Mononuclear cell (primary cell): ENCODE data around the gene CDH19. TPM values are rescaled to one million over a fixed set of nuclear protein-coding genes. Genes with fewer than 3 reads are reported as not detected.

Experiments
- H3K27me3 ChIP-seq: 2 replicates; pipeline ENCODE4 v1.6.0; 2011; ENCODE audit warnings: low read length, control low read depth; ENCODE audit not compliant: insufficient read depth
- H3K4me1 ChIP-seq: 2 replicates; pipeline ENCODE4 v1.5.1; 2011; ENCODE audit warnings: mild to moderate bottlenecking, low read length, control low read depth; ENCODE audit not compliant: insufficient read depth
- H3K4me3 ChIP-seq: 2 replicates; pipeline ENCODE4 v1.5.1; 2011; ENCODE audit warnings: mild to moderate bottlenecking, low read length, moderate library complexity
- H3K9me3 ChIP-seq: 2 replicates; pipeline ENCODE4 v1.5.1; 2011; ENCODE audit warnings: low read depth, mild to moderate bottlenecking, control low read depth, low read length
- total RNA-seq: library from RNA; depleted of rRNA; stranded (reverse); fragments of >200 nt; gene quantifications from one replicate; pipeline ENCODE4 v1.2.3, GENCODE V29; 2012

CDH19 gene
- total RNA-seq, result not detected

DNA sequence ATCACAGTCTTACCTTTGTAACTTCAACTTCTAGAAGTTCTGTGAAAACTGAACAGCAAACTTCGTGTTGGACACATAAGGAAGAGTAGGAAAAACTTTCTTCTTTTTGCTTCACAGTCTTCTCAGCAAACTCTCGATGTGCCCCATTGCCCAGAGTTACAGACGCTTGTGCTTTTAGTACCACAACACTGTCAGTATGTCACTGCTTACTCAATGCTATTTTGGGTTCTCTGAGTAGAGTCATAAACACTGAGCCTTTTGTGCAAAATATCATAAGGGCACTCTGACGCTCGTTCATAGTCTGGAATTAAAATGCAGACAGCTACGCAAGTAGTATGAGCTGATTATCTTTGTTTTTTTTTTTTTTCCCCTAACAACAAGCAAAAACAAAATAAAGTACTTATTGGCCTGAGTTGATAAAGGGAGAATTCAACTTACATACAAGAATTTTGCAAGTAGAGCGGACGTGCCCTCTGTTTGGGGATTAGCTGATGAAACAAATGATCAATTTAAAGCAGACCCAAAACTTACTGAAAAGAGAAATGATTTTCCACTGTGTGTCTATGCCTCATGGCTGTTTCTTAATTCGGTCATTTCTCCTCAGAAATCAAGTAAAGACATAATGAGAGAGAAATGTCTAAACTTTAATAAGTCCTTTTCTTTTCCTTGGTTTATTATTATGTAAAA is at the start of gene CDH19:
Gene CDH19, minus strand, starts transcription at position 150 of the 687 bp plus-strand sequence. CDS start 31,886 bp downstream, outside the sequence.
- H3K9me3 ChIP-seq, result no peaks in the 10 kb centered on the region

DNA sequence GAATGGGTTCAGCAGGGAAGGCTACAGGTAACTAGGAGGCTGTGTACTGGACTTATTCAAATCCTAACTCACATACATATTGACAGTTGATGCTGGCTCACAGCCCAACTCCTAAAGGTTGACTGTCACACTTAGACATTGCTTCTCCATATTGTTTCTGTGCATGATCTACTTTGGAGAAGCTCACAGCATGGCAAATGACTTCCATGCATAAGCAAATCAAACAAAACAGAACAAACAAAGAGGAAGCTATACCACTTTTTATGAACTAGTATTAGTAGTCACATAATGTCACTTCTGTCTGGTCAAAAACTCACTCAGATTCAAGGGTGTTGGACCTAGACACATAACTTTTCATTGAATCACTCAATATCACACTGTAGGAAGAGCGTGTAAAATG is 43.8 kb upstream of the CDH19 start:
- Histone ChIP-seq H3K27me3 (no peaks in the 10 kb centered on the region), H3K9me3 (no peaks in the 10 kb centered on the region), H3K4me3 (no peak overlapping the region), H3K4me1 (no peaks in the 10 kb centered on the region)

More for the DNA sequence above, at the start of gene CDH19:
- Histone ChIP-seq H3K27me3 (no peaks in the 10 kb centered on the region), H3K4me3 (no peak within 1 kb of the TSS), H3K4me1 (no peaks in the 10 kb centered on the region)

DNA sequence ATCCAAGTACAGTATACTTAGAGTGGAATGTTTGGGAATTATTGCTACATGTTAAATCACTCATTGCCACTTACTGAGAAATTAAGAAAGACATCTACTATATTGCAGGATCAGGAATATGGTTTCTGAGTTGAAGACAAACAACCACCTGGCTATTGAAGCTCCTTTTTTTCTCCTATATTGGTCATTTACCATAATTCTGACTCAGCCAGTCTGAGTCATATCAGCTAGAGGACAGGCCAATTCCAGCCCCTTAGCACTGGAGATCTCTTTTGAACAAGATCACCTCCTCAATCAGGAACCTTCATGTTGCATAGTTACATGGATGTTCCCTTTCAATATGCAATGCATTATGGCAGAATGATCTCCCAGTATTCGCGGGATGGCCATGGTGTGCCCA is 42.7 kb upstream of the CDH19 start:
- Histone ChIP-seq H3K4me1 (no peaks in the 10 kb centered on the region), H3K27me3 (no peaks in the 10 kb centered on the region), H3K9me3 (no peaks in the 10 kb centered on the region), H3K4me3 (no peak overlapping the region)

GRCh38 chr18:66645983-66646382 is 42.1 kb upstream of the CDH19 start:
- Histone ChIP-seq H3K4me1 (peaks cover under 1% of the 10 kb centered on the region), H3K9me3 (no peaks in the 10 kb centered on the region), H3K27me3 (no peaks in the 10 kb centered on the region), H3K4me3 (no peak overlapping the region)

DNA sequence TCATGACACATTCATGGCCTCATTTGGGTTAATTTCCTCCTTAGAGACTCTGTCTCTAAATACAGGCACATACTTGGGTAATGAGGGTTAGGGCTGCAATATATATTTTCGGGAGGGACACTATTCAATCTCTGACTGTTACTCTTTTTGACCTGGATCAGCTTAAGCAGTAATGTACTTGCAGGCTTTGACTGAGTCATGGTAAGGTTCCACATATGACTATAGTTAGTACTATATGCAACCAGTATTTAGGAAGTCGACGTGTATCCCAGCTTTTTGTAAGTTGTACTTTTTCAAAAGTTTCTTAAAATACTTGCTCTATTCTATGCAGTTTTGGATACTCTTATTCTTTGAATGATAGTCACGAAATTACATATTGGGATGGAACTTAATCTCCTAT is 37.2 kb upstream of the CDH19 start:
- Histone ChIP-seq H3K4me3 (no peak overlapping the region), H3K27me3 (no peaks in the 10 kb centered on the region), H3K9me3 (no peaks in the 10 kb centered on the region), H3K4me1 (peaks cover 14% of the 10 kb centered on the region)

DNA sequence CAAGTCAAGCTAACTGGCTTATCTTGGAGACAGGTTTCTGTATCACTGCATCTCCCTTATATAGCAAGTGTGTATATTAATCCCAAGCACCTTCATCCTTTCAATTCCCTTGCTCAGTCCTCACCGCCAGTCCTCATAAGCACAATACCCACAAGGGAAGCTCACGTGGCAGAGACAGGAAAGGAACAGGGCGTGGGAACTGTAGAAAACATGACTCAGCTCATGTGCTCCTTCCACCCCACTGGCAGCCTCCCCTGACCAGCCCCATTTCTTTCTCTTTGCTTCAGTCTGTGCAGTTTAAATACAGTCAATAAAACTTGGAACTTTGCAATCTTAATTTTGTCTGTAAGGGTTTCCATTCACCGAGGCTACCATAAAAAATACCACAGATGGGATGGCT is 36.5 kb upstream of the CDH19 start:
- Histone ChIP-seq H3K4me3 (no peak overlapping the region), H3K4me1 (peaks cover 14% of the 10 kb centered on the region), H3K27me3 (no peaks in the 10 kb centered on the region), H3K9me3 (no peaks in the 10 kb centered on the region)

GRCh38 chr18:66638856-66639629 is 35.2 kb upstream of the CDH19 start:
- peaks cover 14% of the 10 kb centered on the region for H3K4me1 ChIP-seq
- H3K4me3 ChIP-seq, result no peak overlapping the region
- no peaks in the 10 kb centered on the region for H3K27me3 ChIP-seq
- no peaks in the 10 kb centered on the region for H3K9me3 ChIP-seq

- H3K9me3 ChIP-seq, result no peaks in the 10 kb centered on the region
- H3K4me1 ChIP-seq, result peaks cover 7% of the 10 kb centered on the region
- H3K27me3 ChIP-seq, result no peaks in the 10 kb centered on the region
- no peak overlapping the region for H3K4me3 ChIP-seq
These were observed 31.5 kb upstream of the CDH19 start for GRCh38 chr18:66635342-66635741.

DNA sequence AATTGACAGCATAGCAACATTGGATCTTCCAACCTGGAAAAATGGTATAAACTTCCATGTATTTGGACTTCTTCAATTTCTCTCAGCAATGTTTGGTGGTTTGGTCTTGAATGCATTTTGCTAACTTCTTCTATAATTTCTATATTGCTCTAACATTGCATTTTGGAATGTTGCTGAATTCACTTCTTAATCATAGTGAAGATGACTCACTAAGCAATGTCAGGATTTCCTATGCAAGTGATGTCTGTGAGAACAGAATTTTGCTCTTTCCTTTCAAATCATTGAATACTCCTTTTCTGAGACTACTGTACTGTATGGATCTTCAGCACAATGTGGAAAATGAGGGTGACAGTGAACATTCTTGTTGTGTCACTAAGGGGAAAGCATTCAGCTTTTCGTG is 28.9 kb upstream of the CDH19 start:
- Histone ChIP-seq H3K27me3 (no peaks in the 10 kb centered on the region), H3K9me3 (no peaks in the 10 kb centered on the region), H3K4me3 (no peak overlapping the region), H3K4me1 (no peaks in the 10 kb centered on the region)

- Histone ChIP-seq H3K9me3 (no peaks in the 10 kb centered on the region), H3K4me3 (no peak overlapping the region), H3K27me3 (no peaks in the 10 kb centered on the region), H3K4me1 (no peaks in the 10 kb centered on the region)
These were observed 26.9 kb upstream of the CDH19 start for GRCh38 chr18:66630831-66631230.

DNA sequence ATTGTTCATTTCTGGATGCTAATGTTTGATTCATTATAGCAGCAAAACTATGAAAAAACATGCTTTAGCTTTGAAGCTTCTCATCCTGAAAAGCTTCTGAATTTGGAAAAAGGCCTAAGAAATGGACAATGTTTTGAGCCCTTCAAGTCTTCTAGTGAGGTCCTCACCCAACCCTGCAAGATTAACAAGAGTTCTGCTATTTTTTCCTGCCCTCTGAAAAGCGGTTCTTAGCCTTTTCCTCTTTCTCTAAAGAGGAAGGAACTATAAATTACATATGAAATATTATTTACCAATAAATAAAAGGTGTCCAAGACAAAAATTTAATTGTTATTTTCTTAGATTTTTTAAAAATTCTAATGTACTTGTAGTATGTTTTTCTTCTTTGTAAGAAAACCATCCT is 19.9 kb upstream of the CDH19 start:
- no peaks in the 10 kb centered on the region for H3K27me3 ChIP-seq
- H3K4me3 ChIP-seq, result no peak overlapping the region
- no peaks in the 10 kb centered on the region for H3K4me1 ChIP-seq
- H3K9me3 ChIP-seq, result no peaks in the 10 kb centered on the region

DNA sequence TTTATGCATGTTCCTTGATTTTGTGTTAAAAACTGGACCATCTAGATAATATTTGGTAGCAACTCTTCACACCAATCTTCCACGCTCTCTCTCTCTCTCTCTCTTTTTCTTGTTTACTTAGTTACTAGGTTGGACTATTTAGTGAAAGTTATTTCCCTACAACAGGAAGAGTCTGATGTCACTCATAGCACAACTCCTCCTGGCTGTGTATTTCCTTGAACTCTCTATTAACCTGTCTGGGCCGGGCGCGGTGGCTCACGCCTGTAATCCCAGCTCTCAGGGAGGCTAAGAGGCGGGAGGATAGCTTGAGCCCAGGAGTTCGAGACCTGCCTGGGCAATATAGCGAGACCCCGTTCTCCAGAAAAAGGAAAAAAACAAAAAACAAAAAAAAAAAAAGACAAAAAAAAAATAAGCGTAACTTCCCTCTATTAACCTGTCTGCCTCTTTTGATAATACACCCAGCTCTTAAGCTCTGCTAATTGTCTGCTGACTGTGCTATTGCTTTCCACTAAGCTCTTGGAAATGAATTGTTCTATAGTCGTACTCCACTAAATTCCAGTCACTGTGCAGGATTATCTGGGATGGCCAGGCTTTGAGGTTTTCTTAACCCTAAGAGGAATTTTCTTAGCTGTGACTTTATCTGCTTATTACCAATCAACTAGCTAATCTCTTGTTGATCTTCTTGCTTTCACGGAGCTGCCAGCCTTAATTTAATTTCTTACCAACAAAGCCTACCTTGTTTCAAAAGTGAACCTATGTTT is 18.1 kb upstream of the CDH19 start:
- Histone ChIP-seq H3K4me3 (no peak overlapping the region), H3K4me1 (no peaks in the 10 kb centered on the region), H3K9me3 (no peaks in the 10 kb centered on the region), H3K27me3 (no peaks in the 10 kb centered on the region)

DNA sequence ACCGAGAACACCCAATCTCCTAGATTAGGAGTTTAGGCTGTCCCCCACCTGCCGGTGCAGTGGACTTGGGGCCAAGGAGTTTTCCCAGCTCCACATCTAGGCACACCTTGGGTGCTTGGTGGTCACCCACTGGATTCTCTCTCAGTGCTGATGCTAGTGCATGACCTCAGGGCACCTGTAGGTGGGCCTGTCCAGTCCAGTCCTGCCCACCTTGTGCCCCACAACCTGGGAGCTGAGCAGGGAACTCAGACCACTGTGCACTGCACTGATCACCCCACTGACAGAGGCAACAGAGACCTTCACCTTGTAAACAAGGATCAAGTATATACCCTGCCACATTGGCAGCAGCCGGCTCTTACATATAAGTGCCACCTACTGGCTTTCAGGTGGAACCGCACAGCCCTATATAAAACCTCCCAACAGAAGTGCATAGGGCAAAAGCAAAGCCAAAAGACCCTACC is 12.7 kb upstream of the CDH19 start:
- Histone ChIP-seq H3K9me3 (no peaks in the 10 kb centered on the region), H3K4me3 (no peak overlapping the region), H3K4me1 (no peaks in the 10 kb centered on the region), H3K27me3 (no peaks in the 10 kb centered on the region)

DNA sequence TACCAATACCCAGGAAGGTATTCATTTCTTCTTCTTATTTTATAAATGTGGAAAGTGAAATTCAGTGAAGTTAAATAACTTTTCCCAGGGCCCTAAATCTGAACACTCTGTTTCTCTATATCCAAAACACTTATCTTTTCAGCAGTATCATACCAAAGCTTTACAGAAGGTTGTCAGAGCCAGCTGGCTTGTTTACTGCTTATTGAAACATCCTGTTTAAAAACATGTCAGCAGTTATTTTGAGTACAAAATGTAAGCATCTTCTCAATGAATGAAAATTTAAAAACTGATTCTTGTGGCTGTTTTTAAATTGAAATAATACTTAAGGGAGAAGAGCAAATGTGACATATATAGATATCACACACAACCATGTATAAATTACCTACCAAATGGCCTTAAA is 11.3 kb upstream of the CDH19 start:
- Histone ChIP-seq H3K4me1 (no peaks in the 10 kb centered on the region), H3K27me3 (no peaks in the 10 kb centered on the region), H3K9me3 (no peaks in the 10 kb centered on the region), H3K4me3 (no peak overlapping the region)

DNA sequence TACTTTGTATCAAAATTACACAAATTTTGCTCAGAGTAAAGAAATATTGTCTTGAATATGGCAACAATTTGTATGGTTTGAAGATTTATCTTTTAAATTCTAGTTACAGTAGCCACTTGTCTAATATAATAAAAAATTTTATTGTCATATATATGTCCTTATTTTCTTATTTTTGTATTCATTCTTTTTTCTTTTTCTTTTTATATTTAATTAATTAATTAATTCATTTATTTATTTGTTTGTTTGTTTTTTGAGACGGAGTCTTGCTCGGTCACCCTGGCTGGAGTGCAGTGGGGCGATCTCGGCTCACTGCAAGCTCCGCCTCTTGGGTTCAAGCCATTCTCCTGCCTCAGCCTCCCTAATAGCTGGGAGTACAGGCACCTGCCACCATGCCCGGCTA is 3.7 kb upstream of the CDH19 start:
- no peaks in the 10 kb centered on the region for H3K27me3 ChIP-seq
- H3K4me1 ChIP-seq, result no peaks in the 10 kb centered on the region
- no peaks in the 10 kb centered on the region for H3K9me3 ChIP-seq
- no peak overlapping the region for H3K4me3 ChIP-seq
